Right renal pelvis (tissue), 4 donors: Measurements from ENCODE around the gene SPDEF. TPM values are rescaled to one million over a fixed set of nuclear protein-coding genes. Genes with fewer than 3 reads are reported as not detected.

ENCODE experiments used
- DNase-seq, 4 donors: peaks; one replicate each; pipeline ENCODE4 v3.0.0-alpha.2; 2013; ENCODE audit warnings: low read depth in 4 of 4, low spot score in 3 of 4, missing footprints in 1 of 4
- polyA plus RNA-seq, 4 donors: library from polyadenylated mRNA; unstranded; fragments of 120-200 nt; gene quantifications; one replicate each; pipeline ENCODE4 v1.2.1, GENCODE V29; 2013; ENCODE audit not compliant: insufficient read length in 4 of 4

SPDEF gene
- polyA plus RNA-seq, 4 donors = 0.14 to 0.19 TPM; not detected in 2

- DNase-seq = no peak
These were observed 9.6 kb upstream of the SPDEF start for GRCh38 chr6:34565722-34566137.

GRCh38 chr6:34564181-34564580 lies 8.1 kb upstream of the SPDEF start:
- DNase-seq = no peak

GRCh38 chr6:34563513-34563870 lies 7.4 kb upstream of the SPDEF start:
- no peak for DNase-seq

- DNase-seq = no peak
These were observed 6.9 kb upstream of the SPDEF start for GRCh38 chr6:34562861-34563512.

- no peak for DNase-seq
These were observed 6.2 kb upstream of the SPDEF start for GRCh38 chr6:34562350-34562749.

- no peak for DNase-seq
These were observed 5.0 kb upstream of the SPDEF start for GRCh38 chr6:34561227-34561530.

GRCh38 chr6:34560366-34561226 lies 4.5 kb upstream of the SPDEF start:
- no peak for DNase-seq

- DNase-seq = no peak
These were observed 3.7 kb upstream of the SPDEF start for GRCh38 chr6:34559651-34560365.

GRCh38 chr6:34558172-34558714 lies 2.1 kb upstream of the SPDEF start:
- no peak for DNase-seq

GRCh38 chr6:34557228-34557627 lies 1.1 kb upstream of the SPDEF start:
- no peak for DNase-seq

- DNase-seq = no peak
These were observed 364 bp upstream of the SPDEF start for GRCh38 chr6:34556493-34556892.

- DNase-seq = no peak
These were observed 801 bp downstream of the SPDEF start for GRCh38 chr6:34555328-34555727.

GRCh38 chr6:34555007-34555322 lies 1.2 kb downstream of the SPDEF start:
- no peak for DNase-seq

- DNase-seq = no peak
These were observed 1.7 kb downstream of the SPDEF start for GRCh38 chr6:34554291-34555006.

- no peak for DNase-seq
These were observed 2.4 kb downstream of the SPDEF start for GRCh38 chr6:34553750-34554149.

GRCh38 chr6:34553146-34553545 lies 3.0 kb downstream of the SPDEF start:
- no peak for DNase-seq

- no peak for DNase-seq
These were observed 3.5 kb downstream of the SPDEF start for GRCh38 chr6:34552620-34553019.

- DNase-seq = no peak
These were observed 4.4 kb downstream of the SPDEF start for GRCh38 chr6:34551720-34552119.

GRCh38 chr6:34549804-34550202 lies 6.3 kb downstream of the SPDEF start:
- no peak for DNase-seq

GRCh38 chr6:34549026-34549803 lies 6.9 kb downstream of the SPDEF start:
- DNase-seq = no peak
